Measurements from ENCODE around the gene RPUSD2. TPM values are rescaled to one million over a fixed set of nuclear protein-coding genes. Genes with fewer than 3 reads are reported as not detected.

Gene RPUSD2
- total RNA-seq, 1 donor from 2014 or later = 6.4 TPM

GRCh38 chr15:40558952-40559742 lies 10.0 kb upstream of the RPUSD2 start:
- H3K27me3 ChIP-seq = no peaks in the 10 kb centered on the region
- TF ChIP-seq CTCF (IDR thresholded peaks at IDR 0.05) = no peak
- no peak overlapping the region for H3K4me3 ChIP-seq
- H3K4me1 ChIP-seq = peaks cover 2% of the 10 kb centered on the region
- H3K27ac ChIP-seq = no peak overlapping the region
- no peak for DNase-seq
- no peak for ATAC-seq
- H3K9me3 ChIP-seq = no peaks in the 10 kb centered on the region
- intact Hi-C loops (cut with DNase I) = no loop called here
- H3K36me3 ChIP-seq = peaks cover 26% of the 10 kb centered on the region

GRCh38 chr15:40562691-40563090 lies 6.4 kb upstream of the RPUSD2 start:
- no peak for TF ChIP-seq CTCF (IDR thresholded peaks at IDR 0.05)
- H3K4me3 ChIP-seq = no peak overlapping the region
- no peaks in the 10 kb centered on the region for H3K27me3 ChIP-seq
- no peak overlapping the region for H3K27ac ChIP-seq
- no peak for DNase-seq
- H3K9me3 ChIP-seq = no peaks in the 10 kb centered on the region
- H3K36me3 ChIP-seq = peaks cover 3% of the 10 kb centered on the region
- intact Hi-C loops (cut with DNase I) = no loop called here
- H3K4me1 ChIP-seq = peaks cover 8% of the 10 kb centered on the region
- ATAC-seq = no peak

- no peaks in the 10 kb centered on the region for H3K9me3 ChIP-seq
- ATAC-seq (no peak), DNase-seq (no peak)
- peaks cover 10% of the 10 kb centered on the region for H3K4me1 ChIP-seq
- no peak overlapping the region for H3K4me3 ChIP-seq
- no peak overlapping the region for H3K27ac ChIP-seq
- intact Hi-C loops (cut with DNase I) = no loop called here
- H3K27me3 ChIP-seq = no peaks in the 10 kb centered on the region
- H3K36me3 ChIP-seq = peaks cover 3% of the 10 kb centered on the region
- no peak for TF ChIP-seq CTCF (IDR thresholded peaks at IDR 0.05)
These were observed 5.7 kb upstream of the RPUSD2 start for GRCh38 chr15:40563426-40563825.

- peak within 1 kb of the TSS; percentile 76 for H3K4me3 ChIP-seq
- TF ChIP-seq CTCF (IDR thresholded peaks at IDR 0.05) = no peak
- H3K27ac ChIP-seq = peak within 1 kb of the TSS; percentile 93
- H3K4me1 ChIP-seq = peaks cover 14% of the 10 kb centered on the region
- no peaks in the 10 kb centered on the region for H3K27me3 ChIP-seq
- H3K36me3 ChIP-seq = peaks cover 3% of the 10 kb centered on the region
- DNase-seq = peak; percentile 98
- no peaks in the 10 kb centered on the region for H3K9me3 ChIP-seq
- intact Hi-C loops (cut with DNase I) = no loop called here
- ATAC-seq = peak; percentile 99
These were observed 4.3 kb upstream of the RPUSD2 start, which contains the start of gene CCDC32 for GRCh38 chr15:40564591-40565332. CCDC32 (minus strand) TSS chr15:40565042; CDS start chr15:40563015, 2,027 bp downstream.

- Histone ChIP-seq H3K36me3 (peaks cover 3% of the 10 kb centered on the region), H3K4me1 (peaks cover 21% of the 10 kb centered on the region), H3K4me3 (peak overlapping the region; percentile 76), H3K27ac (peak overlapping the region; percentile 93), H3K27me3 (no peaks in the 10 kb centered on the region), H3K9me3 (no peaks in the 10 kb centered on the region)
- ATAC-seq = no peak
- TF ChIP-seq CTCF (IDR thresholded peaks at IDR 0.05) = no peak
- intact Hi-C loops (cut with DNase I) = no loop called here
- no peak for DNase-seq
These were observed 3.5 kb upstream of the RPUSD2 start for GRCh38 chr15:40565333-40566238.

All from upper lobe of right lung (tissue), 1 donor.